ENCODE measurements around the gene RDH11. TPM values are rescaled to one million over a fixed set of nuclear protein-coding genes. Genes with fewer than 3 reads are reported as not detected.
"Not testable (repeated sequence)": the region's sequence is repeated elsewhere in the genome, so short reads cannot be mapped to it uniquely, and the experiment has no call there.

The RDH11 gene
- total RNA-seq, 4 donors from 2014 or later: 72.2 to 158 (median 112) TPM

GRCh38 chr14:67727361-67727760, 31.8 kb upstream of the RDH11 start:
- peak; percentile 62 to 66 for DNase-seq
- Histone ChIP-seq H3K27me3 (no peaks in the 10 kb centered on the region), H3K4me3 (replicated peaks in 1 of 3) (no peak overlapping the region), H3K36me3 (no peaks in the 10 kb centered on the region), H3K9me3 (no peaks in the 10 kb centered on the region), H3K27ac (peak overlapping the region; percentile 25 to 72 (median 25)), H3K4me1 (peaks cover 19 to 38% of the 10 kb centered on the region in 2 donors)
- WGBS, 2 donors: 38 to 45% methylated on average over 7 of the region's 7 CpGs
- intact Hi-C loops (cut with DNase I): no loop called here
- TF ChIP-seq CTCF (IDR thresholded peaks at IDR 0.05) (no peak), POLR2A (IDR thresholded peaks at IDR 0.05) (no peak)

- H3K9me3 ChIP-seq: no peaks in the 10 kb centered on the region
- intact Hi-C loops (cut with DNase I): no loop called here
- no peak for DNase-seq
- peaks cover 19 to 44% of the 10 kb centered on the region in 2 donors for H3K4me1 ChIP-seq
- no peaks in the 10 kb centered on the region for H3K27me3 ChIP-seq
- TF ChIP-seq POLR2A (IDR thresholded peaks at IDR 0.05): no peak
- no peak for TF ChIP-seq CTCF (IDR thresholded peaks at IDR 0.05)
- 90 to 94% methylated on average over 5 of the region's 5 CpGs for WGBS, 2 donors
- H3K4me3 ChIP-seq (replicated peaks in 1 of 3): no peak overlapping the region
- no peaks in the 10 kb centered on the region for H3K36me3 ChIP-seq
- H3K27ac ChIP-seq: no peak overlapping the region
These were observed 29.6 kb upstream of the RDH11 start for GRCh38 chr14:67725171-67725570.

GRCh38 chr14:67722293-67722692, 26.7 kb upstream of the RDH11 start:
- H3K27ac ChIP-seq: no peak overlapping the region
- intact Hi-C loops (cut with DNase I): no loop called here
- H3K27me3 ChIP-seq: no peaks in the 10 kb centered on the region
- 0 to 6% methylated on average over 3 of the region's 3 CpGs for WGBS, 2 donors
- DNase-seq: peak; percentile 85 to 90
- H3K36me3 ChIP-seq: no peaks in the 10 kb centered on the region
- H3K9me3 ChIP-seq: no peaks in the 10 kb centered on the region
- peaks cover 3 to 15% of the 10 kb centered on the region in 2 donors for H3K4me1 ChIP-seq
- no peak overlapping the region for H3K4me3 ChIP-seq (replicated peaks in 1 of 3)
- TF ChIP-seq POLR2A (IDR thresholded peaks at IDR 0.05) (peak in 1 of 2 donors; percentile 51), CTCF (IDR thresholded peaks at IDR 0.05) (no peak)

- no peaks in the 10 kb centered on the region for H3K36me3 ChIP-seq
- TF ChIP-seq POLR2A (IDR thresholded peaks at IDR 0.05): no peak
- DNase-seq: no peak
- H3K27me3 ChIP-seq: no peaks in the 10 kb centered on the region
- no peak overlapping the region for H3K4me3 ChIP-seq (replicated peaks in 1 of 3)
- WGBS, 2 donors: 63 to 69% methylated on average over 5 of the region's 5 CpGs
- no peak overlapping the region for H3K27ac ChIP-seq
- H3K4me1 ChIP-seq: peaks cover 1 to 11% of the 10 kb centered on the region in 2 donors
- no peaks in the 10 kb centered on the region for H3K9me3 ChIP-seq
- intact Hi-C loops (cut with DNase I): no loop called here
These were observed 26.3 kb upstream of the RDH11 start for GRCh38 chr14:67721875-67722274.

DNA sequence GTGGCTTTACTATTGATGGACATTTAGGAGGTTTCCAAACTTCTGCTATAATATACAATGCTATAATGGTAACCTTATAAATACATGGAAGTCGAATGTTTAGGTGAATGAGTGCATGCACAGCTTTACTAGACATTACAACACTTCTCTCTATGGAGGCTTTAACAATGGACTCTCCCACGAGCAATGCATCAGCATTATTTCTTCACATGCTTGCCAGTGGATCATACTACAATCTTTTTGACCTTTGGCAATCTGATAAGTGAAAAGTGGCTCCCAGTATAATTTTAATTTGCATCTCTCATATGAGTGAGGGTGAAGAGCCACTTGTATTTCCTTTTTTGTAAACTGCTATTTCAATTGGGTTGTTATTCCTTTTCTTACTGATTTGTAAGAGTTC, 24.3 kb upstream of the RDH11 start:
- Histone ChIP-seq H3K36me3 (no peaks in the 10 kb centered on the region), H3K9me3 (no peaks in the 10 kb centered on the region), H3K4me3 (replicated peaks in 1 of 3) (no peak overlapping the region), H3K27me3 (no peaks in the 10 kb centered on the region), H3K27ac (no peak overlapping the region), H3K4me1 (peaks cover 0 to 9% of the 10 kb centered on the region in 2 donors)
- 54 to 61% methylated on average over 2 of the region's 2 CpGs for WGBS, 2 donors
- intact Hi-C loops (cut with DNase I): no loop called here
- DNase-seq: no peak
- TF ChIP-seq POLR2A (IDR thresholded peaks at IDR 0.05): no peak
- no peak for TF ChIP-seq CTCF (IDR thresholded peaks at IDR 0.05)

- H3K4me1 ChIP-seq; intact Hi-C loops (cut with DNase I); H3K36me3 ChIP-seq; H3K27me3 ChIP-seq; DNase-seq; H3K9me3 ChIP-seq; H3K27ac ChIP-seq; H3K4me3 ChIP-seq (replicated peaks in 1 of 3): not testable (repeated sequence)
- 89 to 97% methylated on average over 3 of the region's 3 CpGs for WGBS, 2 donors
These were observed 23.8 kb upstream of the RDH11 start for GRCh38 chr14:67719385-67719784.

Measured in thyroid gland (tissue), 4 donors.